Measurements from ENCODE around the gene NT5C1A.

NT5C1A gene

GRCh38 chr1:39711104-39711965, 39.4 kb upstream of the NT5C1A start:
- H3K4me3 ChIP-seq (ENCODE audit: low read length): no peak overlapping the region

DNA sequence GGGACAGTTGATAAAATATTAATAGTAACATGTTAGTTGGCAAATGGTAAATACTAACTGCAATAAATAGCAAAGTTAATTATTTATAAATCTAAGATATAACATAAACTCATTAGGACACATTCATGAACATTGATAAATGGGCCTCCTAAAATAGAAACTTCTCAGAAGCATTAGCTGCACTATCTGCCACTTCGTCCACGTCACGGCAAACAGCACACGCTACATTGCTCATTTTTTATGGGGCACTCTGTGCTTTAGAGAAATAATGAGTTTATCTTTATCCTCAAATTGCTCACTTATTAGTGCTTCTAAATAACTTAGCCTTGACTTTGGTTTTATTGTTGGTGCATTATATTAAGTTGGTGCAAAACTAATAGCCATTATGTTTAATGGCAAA, 35.6 kb upstream of the NT5C1A start:
- no peak for DNase-seq (ENCODE audit: low read depth)
- TF ChIP-seq CTCF (conservative IDR thresholded peaks at IDR 0.05; ENCODE audit: low read length): no peak
- no peak overlapping the region for H3K4me3 ChIP-seq (ENCODE audit: low read length)

More at GRCh38 chr1:39711104-39711965, 39.4 kb upstream of the NT5C1A start:
- TF ChIP-seq CTCF (conservative IDR thresholded peaks at IDR 0.05; ENCODE audit: low read length): no peak
- DNase-seq (ENCODE audit: low read depth): peak; percentile 22

GRCh38 chr1:39704757-39705156, 32.9 kb upstream of the NT5C1A start:
- no peak for TF ChIP-seq CTCF (conservative IDR thresholded peaks at IDR 0.05; ENCODE audit: low read length)
- no peak for DNase-seq (ENCODE audit: low read depth)
- H3K4me3 ChIP-seq (ENCODE audit: low read length): no peak overlapping the region

DNA sequence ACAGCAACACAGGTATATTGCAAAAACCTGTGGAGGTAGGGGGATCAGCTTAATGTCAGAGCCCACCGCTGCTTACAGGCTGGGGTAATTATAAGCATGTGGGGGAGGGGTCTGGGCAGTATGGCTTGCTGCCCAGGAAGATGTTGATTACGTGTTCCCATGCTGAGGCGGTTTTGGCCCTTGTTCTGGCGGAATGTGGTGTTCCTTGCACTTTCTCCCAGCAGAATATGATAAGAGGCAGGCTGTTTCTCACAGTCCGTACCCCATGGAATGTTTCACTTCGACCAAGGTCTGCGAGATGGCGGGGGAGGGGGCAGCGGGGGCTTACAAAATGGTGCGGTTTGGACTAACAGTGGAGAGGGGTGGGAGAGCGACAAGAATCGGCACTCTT, 29.1 kb upstream of the NT5C1A start:
- DNase-seq (ENCODE audit: low read depth): peak; percentile 25
- H3K4me3 ChIP-seq (ENCODE audit: low read length): no peak overlapping the region
- no peak for TF ChIP-seq CTCF (conservative IDR thresholded peaks at IDR 0.05; ENCODE audit: low read length)

GRCh38 chr1:39700348-39700747, 28.4 kb upstream of the NT5C1A start:
- DNase-seq (ENCODE audit: low read depth): no peak
- no peak overlapping the region for H3K4me3 ChIP-seq (ENCODE audit: low read length)
- no peak for TF ChIP-seq CTCF (conservative IDR thresholded peaks at IDR 0.05; ENCODE audit: low read length)

- H3K4me3 ChIP-seq (ENCODE audit: low read length): no peak overlapping the region
- no peak for TF ChIP-seq CTCF (conservative IDR thresholded peaks at IDR 0.05; ENCODE audit: low read length)
- no peak for DNase-seq (ENCODE audit: low read depth)
Measured at GRCh38 chr1:39699419-39699818, 27.5 kb upstream of the NT5C1A start.

DNA sequence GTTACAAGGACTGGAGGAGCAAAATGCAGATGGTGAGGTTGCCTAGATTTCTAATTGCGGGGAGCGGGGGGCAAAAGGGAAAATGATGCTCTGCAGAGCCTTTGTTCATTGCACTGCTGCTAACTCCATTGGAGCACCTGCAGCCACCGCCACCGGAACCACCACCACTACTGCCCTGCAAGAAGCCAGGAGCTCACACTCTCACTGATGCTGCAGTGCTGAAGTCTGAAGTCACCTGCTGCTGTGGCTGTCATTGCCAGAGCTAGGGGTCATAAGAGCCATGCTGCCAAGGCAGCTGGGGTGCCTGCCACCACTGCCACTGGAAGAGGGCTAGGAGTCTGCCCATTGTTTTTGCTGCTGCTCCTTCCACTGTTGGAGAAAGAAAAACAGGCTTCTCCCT, 26.7 kb upstream of the NT5C1A start:
- DNase-seq (ENCODE audit: low read depth): no peak
- no peak overlapping the region for H3K4me3 ChIP-seq (ENCODE audit: low read length)
- no peak for TF ChIP-seq CTCF (conservative IDR thresholded peaks at IDR 0.05; ENCODE audit: low read length)
